ENCODE data around the gene TRIM2. TPM values are rescaled to one million over a fixed set of nuclear protein-coding genes. Genes with fewer than 3 reads are reported as not detected.

Gene TRIM2
- total and polyA plus RNA-seq, 2 of the 8 experiments (the other 6 are each of a cell fraction or from before 2014, with no cell fraction given): 34.0 to 59.8 TPM

DNA sequence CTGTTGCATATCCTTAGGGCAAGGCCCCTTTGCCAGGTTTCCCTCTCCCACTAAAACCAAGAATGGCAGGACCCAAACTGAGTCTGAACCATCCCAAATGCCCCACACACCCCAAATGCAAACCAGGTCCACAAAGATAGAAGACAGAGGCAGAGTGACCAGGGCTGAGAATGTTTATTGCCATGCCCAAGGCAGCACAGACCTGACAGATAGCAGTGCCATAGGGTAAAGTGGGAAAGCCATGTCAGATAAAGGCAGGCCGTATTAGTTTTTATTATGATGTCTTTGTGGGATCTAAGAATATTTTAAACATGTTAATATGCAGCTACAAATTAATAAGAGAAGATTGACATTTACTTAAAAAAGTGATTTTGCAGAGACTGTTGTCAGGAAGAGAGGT is 110.7 kb downstream of the TRIM2 start:
- Histone ChIP-seq H4K5ac (ENCODE audit: insufficient read length, low read depth, low read length) (no peak overlapping the region), H3K9ac (replicated peaks in 1 of 4; ENCODE audit: extremely low read depth in 1 of 4, low read depth in 3 of 4, low read length in 3 of 4) (no peak overlapping the region), H3K4me2 (ENCODE audit: insufficient read depth in 1 of 2, low read depth in 2 of 2, low read length in 2 of 2) (no peak overlapping the region), H3K79me1 (ENCODE audit: low read depth, low read length) (no peaks in the 10 kb centered on the region), H3K27ac (ENCODE audit: low read depth, low read length) (no peak overlapping the region), H3K4ac (replicated peaks; ENCODE audit: insufficient read length, low read depth, low read length) (no peak overlapping the region), H2AK5ac (ENCODE audit: low read depth, low read length) (no peak overlapping the region), H3K23me2 (ENCODE audit: low read depth, low read length) (no peaks in the 10 kb centered on the region), H3K14ac (ENCODE audit: insufficient read length) (no peak overlapping the region), H2BK120ac (replicated peaks; ENCODE audit: low read depth, low read length) (no peak overlapping the region), H3K9me3 (ENCODE audit: insufficient read depth in 2 of 2, low read depth in 1 of 2, low read length in 1 of 2) (no peaks in the 10 kb centered on the region), H2BK5ac (ENCODE audit: low read depth, low read length) (no peak overlapping the region), H3K18ac (ENCODE audit: extremely low read depth, low read length) (no peak overlapping the region), H4K20me1 (replicated peaks in 1 of 2; ENCODE audit: control insufficient read depth in 1 of 2, insufficient read depth in 2 of 2, low read length in 2 of 2) (no peaks in the 10 kb centered on the region), H2AFZ (ENCODE audit: low read length) (no peak overlapping the region), H2BK15ac (ENCODE audit: low read length) (no peak overlapping the region), H3K56ac (replicated peaks; ENCODE audit: insufficient read length, low read depth, low read length) (no peak overlapping the region), H4K8ac (ENCODE audit: extremely low read depth, insufficient read depth, low read length) (no peak overlapping the region), H3K79me2 (ENCODE audit: control insufficient read depth in 1 of 2, insufficient read depth in 2 of 2, low read length in 2 of 2) (no peaks in the 10 kb centered on the region), H3K4me1 (replicated peaks in 1 of 4; ENCODE audit: control insufficient read depth in 3 of 4, insufficient read depth in 4 of 4, low read length in 3 of 4) (no peaks in the 10 kb centered on the region), H4K91ac (replicated peaks; ENCODE audit: insufficient read length, low read length) (no peak overlapping the region), H3K27me3 (replicated peaks in 1 of 4; ENCODE audit: control insufficient read depth in 3 of 4, extremely low read depth in 1 of 4, insufficient read depth in 3 of 4, low read length in 3 of 4) (no peaks in the 10 kb centered on the region), H3K23ac (ENCODE audit: insufficient read length) (no peak overlapping the region), H3K4me3 (ENCODE audit: extremely low read depth in 1 of 4, insufficient read depth in 2 of 4, low read depth in 3 of 4, low read length in 4 of 4) (no peak overlapping the region), H2BK12ac (ENCODE audit: low read depth, low read length) (no peak overlapping the region), H2BK20ac (ENCODE audit: low read length) (no peak overlapping the region), H3K36me3 (ENCODE audit: control insufficient read depth in 2 of 4, insufficient read depth in 4 of 4, low read length in 3 of 4) (peaks cover 0 to 15% (median 2%) of the 10 kb centered on the region in 4 experiments; a peak in 3 of 8 replicates)
- 92% methylated on average over 1 of the region's 1 CpG; no CpG with 5 or more reads in 1 of the 2 experiments for WGBS, 2 experiments (ENCODE audit: extremely low coverage in 1 of 2, insufficient coverage in 1 of 2, insufficient read length in 1 of 2, insufficient replicate concordance in 2 of 2, low coverage in 1 of 2, low lambda C conversion rate in 2 of 2, missing lambda C conversion rate in 1 of 2)
- POLR2A ChIA-PET (ENCODE audit: partially characterized antibody): no interaction called here
- FAIRE-seq: no peak
- CTCF ChIA-PET (ENCODE audit: partially characterized antibody): interaction anchor here (0.9 to 4.3 kb wide), 4 partner anchors 66 to 172 kb away, joined by 3 to 32 read pairs (median 10); no protein-coding TSS in a partner anchor
- no peak for DNase-seq (ENCODE audit: low read depth in 1 of 2, low spot score in 2 of 2)
- no peak for TF ChIP-seq KDM4A (IDR thresholded peaks at IDR 0.05; ENCODE audit: low read depth, low read length, severe bottlenecking)
- TF ChIP-seq GABPA (IDR thresholded peaks at IDR 0.05; ENCODE audit: borderline replicate concordance, insufficient read depth, low read length): no peak
- TF ChIP-seq, protein P1, sequence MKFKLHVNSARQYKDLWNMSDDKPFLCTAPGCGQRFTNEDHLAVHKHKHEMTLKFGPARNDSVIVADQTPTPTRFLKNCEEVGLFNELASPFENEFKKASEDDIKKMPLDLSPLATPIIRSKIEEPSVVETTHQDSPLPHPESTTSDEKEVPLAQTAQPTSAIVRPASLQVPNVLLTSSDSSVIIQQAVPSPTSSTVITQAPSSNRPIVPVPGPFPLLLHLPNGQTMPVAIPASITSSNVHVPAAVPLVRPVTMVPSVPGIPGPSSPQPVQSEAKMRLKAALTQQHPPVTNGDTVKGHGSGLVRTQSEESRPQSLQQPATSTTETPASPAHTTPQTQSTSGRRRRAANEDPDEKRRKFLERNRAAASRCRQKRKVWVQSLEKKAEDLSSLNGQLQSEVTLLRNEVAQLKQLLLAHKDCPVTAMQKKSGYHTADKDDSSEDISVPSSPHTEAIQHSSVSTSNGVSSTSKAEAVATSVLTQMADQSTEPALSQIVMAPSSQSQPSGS (IDR thresholded peaks at IDR 0.05; ENCODE audit: low read length): no peak
- no peak for TF ChIP-seq GTF2F1 (IDR thresholded peaks at IDR 0.05; ENCODE audit: borderline replicate concordance, low read depth, low read length)
- no peak for TF ChIP-seq JUND (IDR thresholded peaks at IDR 0.05; ENCODE audit: low read length)
- TF ChIP-seq PHF8 (conservative IDR thresholded peaks at IDR 0.05; ENCODE audit: low read depth, low read length): no peak
- no peak for TF ChIP-seq NANOG (IDR thresholded peaks at IDR 0.05; ENCODE audit: insufficient read depth, low read depth, low read length, poor library complexity, severe bottlenecking)
- no peak for TF ChIP-seq NRF1 (IDR thresholded peaks at IDR 0.05; ENCODE audit: low read depth, low read length)
- TF ChIP-seq TAF1 (IDR thresholded peaks at IDR 0.05; ENCODE audit: low read depth, low read length): no peak
- TF ChIP-seq CHD1 (IDR thresholded peaks at IDR 0.05; ENCODE audit: low read depth, low read length): no peak
- no peak for TF ChIP-seq CTBP2 (IDR thresholded peaks at IDR 0.05; ENCODE audit: borderline replicate concordance, insufficient read depth, insufficient read length, low read length)
- TF ChIP-seq, protein P2, sequence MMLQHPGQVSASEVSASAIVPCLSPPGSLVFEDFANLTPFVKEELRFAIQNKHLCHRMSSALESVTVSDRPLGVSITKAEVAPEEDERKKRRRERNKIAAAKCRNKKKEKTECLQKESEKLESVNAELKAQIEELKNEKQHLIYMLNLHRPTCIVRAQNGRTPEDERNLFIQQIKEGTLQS (IDR thresholded peaks at IDR 0.05; ENCODE audit: insufficient read depth, low read depth, low read length): no peak
